Heart left ventricle (tissue), 16 donors: Measurements from ENCODE around the gene ALDH9A1. TPM values are rescaled to one million over a fixed set of nuclear protein-coding genes. Genes with fewer than 3 reads are reported as not detected.

ENCODE experiments used
- ATAC-seq, 4 donors: fragments of 200-7000 bp; cut with Tn5 transposase; one replicate each; pipeline ENCODE4 v1.9.1; 2020 to 2022; ENCODE audit warnings: moderate library complexity in 4 of 4, mild to moderate bottlenecking in 3 of 4, moderate number of reproducible peaks in 1 of 4
- DNase-seq, 5 donors: peaks; one replicate each; pipeline ENCODE4 v3.0.0-alpha.2; 2020
- H3K27ac ChIP-seq, 12 donors: fragments of 200-600 bp; sonication (generic) in 4 of 12; one replicate each; pipeline versions ENCODE4 v1.5.0 to v1.8.0; 2016 to 2022; ENCODE audit warnings: mild to moderate bottlenecking in 2 of 12
- H3K27me3 ChIP-seq, 9 donors: fragments of 200-600 bp; sonication (generic) in 2 of 9; one replicate each; pipeline versions ENCODE4 v1.5.1 to v1.8.0; 2016 to 2022; ENCODE audit warnings: mild to moderate bottlenecking in 3 of 9
- H3K36me3 ChIP-seq, 9 donors: fragments of 200-600 bp; sonication (generic) in 2 of 9; one replicate each; pipeline versions ENCODE4 v1.5.0 to v1.8.0; 2018 to 2022; ENCODE audit warnings: mild to moderate bottlenecking in 2 of 9
- H3K4me1 ChIP-seq, 12 donors: fragments of 200-600 bp; sonication (generic) in 4 of 12; one replicate each; pipeline versions ENCODE4 v1.5.0 to v1.8.0; 2016 to 2022; ENCODE audit warnings: mild to moderate bottlenecking in 3 of 12
- H3K4me3 ChIP-seq, 12 donors: fragments of 200-600 bp; sonication (generic) in 4 of 12; one replicate each; pipeline versions ENCODE4 v1.5.0 to v1.8.0; 2017 to 2022; ENCODE audit warnings: mild to moderate bottlenecking in 9 of 12, moderate library complexity in 4 of 12
- H3K9me3 ChIP-seq, 12 donors: fragments of 200-600 bp; sonication (generic) in 4 of 12; one replicate each; pipeline versions ENCODE4 v1.5.0 to v1.8.0; 2016 to 2022; ENCODE audit warnings: mild to moderate bottlenecking in 1 of 12
- POLR2A ChIP-seq, 2 donors: fragments of 450-650 bp; IDR thresholded peaks; one replicate each; pipeline ENCODE4 v1.6.1; 2017; ENCODE audit warnings: antibody characterized with exemption in 2 of 2, mild to moderate bottlenecking in 2 of 2, moderate library complexity in 2 of 2
- WGBS, 4 donors: extraction: QIAGEN DNeasy Blood & Tissue Kit in 2 of 4; methylation state at CpG; one replicate each; pipeline versions ENCODE4 v1.1.5 to v1.1.7; 2013 to 2018; 5-methylcytosine and 5-hydroxymethylcytosine counted together
- intact Hi-C, 10 donors: fragments of 100-400 bp; cut with DNase I; formaldehyde crosslinking; loops; one replicate each; pipeline versions ENCODE4 v1.11.1 to v1.14.2; 2022
- polyA plus RNA-seq, 2 donors: library from polyadenylated mRNA; stranded (reverse); fragments of 200-250 nt; gene quantifications; one replicate each; pipeline ENCODE4 v1.2.3, GENCODE V29; 2013
- total RNA-seq, 9 donors: library from RNA; depleted of rRNA in 2 of 9; stranded (reverse); fragments of >200 nt in 2 of 9; fragmentation: NEBNext Ultra II Directional in 3 of 9; extraction: Animal tissue kit (Norgen Biotek cat#: 25700) in 3 of 9; gene quantifications; one replicate each; pipeline versions ENCODE4 v1.1.0 to v1.2.4, GENCODE V29; 2016 to 2023
- TF ChIP-seq, protein P1 (sequence below), 12 donors: fragments of 200-600 bp; sonication (generic) in 4 of 12; IDR thresholded peaks; one replicate each; pipeline versions ENCODE4 v1.5.0 to v1.8.0; 2018 to 2022; ENCODE audit warnings: antibody characterized with exemption in 12 of 12, mild to moderate bottlenecking in 5 of 12
- donor health status: ischemic (EF 13 %, LVEDD 7.1; RV severe dilation, severe dysfunction).
- donor health status: healthy with polysubstance abuse.
- donor health status: DM: no; HTN: yes; CAD: no.
- donor health status: DM: no; HTN: no; CAD: no.
- donor health status: ischemic (EF 25% LVEDD 6.9; RV normal size, moderate dysfunction).
- donor health status: ischemic (EF 25% LVEDD 5.7; RV mildly dilated, moderate dysfunction).
- donor health status: healthy.
- donor health status: DM: yes; HTN: yes; CAD: no.
- donor health status: ischemic (EF 35%, LVEDD 5.7; RV mildly dilated, moderate dysfunction).
- donor health status: nonischemic (EF 11% LVEDD 7.7; RV severe dilation, severe dysfunction).
- donor health status: DM: yes; HTN: yes; CAD: no.
- donor health status: PGD.
- donor health status: ischemic (EF 29% LVEDD 5.4; RV normal size, mild dysfunction).
- donor health status: nonischemic (EF 23%, LVEDD 6.1; RV moderate dilation, normal function).

The ALDH9A1 gene
- total and polyA plus RNA-seq, 11 donors, result 21.6 to 77.0 (median 65.7) TPM

DNA sequence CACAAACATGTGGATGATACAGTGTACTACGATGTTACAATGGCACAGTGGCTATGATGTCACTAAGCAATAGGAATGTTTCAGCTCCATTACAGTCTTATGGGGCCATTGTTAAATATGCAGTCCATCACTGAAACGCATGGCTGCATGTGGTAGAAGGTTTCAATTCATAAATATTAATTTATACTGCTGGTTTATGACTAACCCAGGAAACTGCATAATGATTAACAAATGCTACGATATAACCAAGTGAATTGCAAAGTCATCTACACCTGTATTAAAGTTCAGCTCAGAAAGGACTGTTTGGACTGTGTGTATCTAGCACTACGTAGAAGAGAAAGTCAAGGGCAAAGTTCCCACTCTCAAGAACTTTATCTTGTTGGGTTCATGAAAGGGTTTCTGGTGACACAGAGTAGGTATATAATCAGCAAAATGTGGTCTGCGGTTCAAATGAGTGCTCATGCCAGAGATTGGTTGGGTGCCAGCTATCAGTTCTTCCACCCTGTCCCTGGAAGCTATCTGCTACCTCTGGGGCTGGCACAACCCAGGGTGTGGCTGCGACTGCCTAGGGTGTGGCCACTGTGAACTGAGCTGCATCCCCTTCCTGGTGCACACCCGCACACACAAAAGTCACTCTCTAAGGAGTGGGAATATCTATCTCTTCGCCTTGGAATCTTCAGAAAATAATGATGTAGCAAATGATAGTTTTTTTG lies 52.6 kb downstream of the ALDH9A1 start:
- WGBS, 4 donors, result 42 to 49% (median 48%) methylated on average over 8 of the region's 8 CpGs
- TF ChIP-seq, protein P1, sequence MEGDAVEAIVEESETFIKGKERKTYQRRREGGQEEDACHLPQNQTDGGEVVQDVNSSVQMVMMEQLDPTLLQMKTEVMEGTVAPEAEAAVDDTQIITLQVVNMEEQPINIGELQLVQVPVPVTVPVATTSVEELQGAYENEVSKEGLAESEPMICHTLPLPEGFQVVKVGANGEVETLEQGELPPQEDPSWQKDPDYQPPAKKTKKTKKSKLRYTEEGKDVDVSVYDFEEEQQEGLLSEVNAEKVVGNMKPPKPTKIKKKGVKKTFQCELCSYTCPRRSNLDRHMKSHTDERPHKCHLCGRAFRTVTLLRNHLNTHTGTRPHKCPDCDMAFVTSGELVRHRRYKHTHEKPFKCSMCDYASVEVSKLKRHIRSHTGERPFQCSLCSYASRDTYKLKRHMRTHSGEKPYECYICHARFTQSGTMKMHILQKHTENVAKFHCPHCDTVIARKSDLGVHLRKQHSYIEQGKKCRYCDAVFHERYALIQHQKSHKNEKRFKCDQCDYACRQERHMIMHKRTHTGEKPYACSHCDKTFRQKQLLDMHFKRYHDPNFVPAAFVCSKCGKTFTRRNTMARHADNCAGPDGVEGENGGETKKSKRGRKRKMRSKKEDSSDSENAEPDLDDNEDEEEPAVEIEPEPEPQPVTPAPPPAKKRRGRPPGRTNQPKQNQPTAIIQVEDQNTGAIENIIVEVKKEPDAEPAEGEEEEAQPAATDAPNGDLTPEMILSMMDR (IDR thresholded peaks at IDR 0.05), result no peak
- TF ChIP-seq POLR2A (IDR thresholded peaks at IDR 0.05), result no peak
- H3K4me1 ChIP-seq, result peaks cover 9 to 82% (median 57%) of the 10 kb centered on the region in 12 donors
- peaks cover 0 to 37% (median 14%) of the 10 kb centered on the region in 9 donors for H3K36me3 ChIP-seq
- peak; percentile 55 to 72 (median 68) for ATAC-seq
- H3K4me3 ChIP-seq, result no peak overlapping the region
- H3K9me3 ChIP-seq, result no peaks in the 10 kb centered on the region
- H3K27me3 ChIP-seq, result no peaks in the 10 kb centered on the region
- DNase-seq, result peak in 4 of 5 donors; percentile 32 to 59 (median 43)
- H3K27ac ChIP-seq, result peak overlapping the region in 3 of 12 donors; percentile 8 to 39 (median 23)
- intact Hi-C loops, result no loop called here

DNA sequence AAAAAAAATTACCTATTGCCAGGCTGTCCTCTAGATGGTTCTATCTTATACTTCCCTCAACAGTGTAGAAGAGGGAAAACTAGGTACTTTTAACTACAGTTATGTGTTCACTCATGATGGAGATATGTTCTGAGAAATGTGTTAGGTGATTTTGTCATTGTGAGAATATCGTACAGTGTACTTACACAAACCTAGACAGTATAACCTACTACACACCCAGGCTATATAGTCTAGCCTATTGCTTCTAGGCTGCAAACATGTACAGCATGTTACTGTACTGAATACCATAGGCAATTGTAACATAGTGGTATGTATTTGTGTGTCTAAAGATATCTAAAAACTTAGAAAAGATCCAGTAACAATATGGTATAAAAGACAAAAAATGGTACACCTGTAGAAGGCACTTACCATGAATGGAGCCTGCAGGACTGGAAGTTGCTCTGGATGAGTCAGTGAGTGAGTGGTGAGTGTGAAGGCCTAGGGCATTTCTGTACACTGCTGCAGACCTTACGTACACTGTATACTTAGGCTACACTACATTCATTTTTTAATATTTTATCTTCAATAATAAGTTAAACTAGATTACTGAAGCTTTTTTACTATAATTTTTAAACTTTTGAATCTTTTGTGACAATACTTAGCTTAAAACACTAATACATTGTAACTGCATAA lies 54.2 kb downstream of the ALDH9A1 start:
- Histone ChIP-seq H3K27ac (no peak overlapping the region), H3K4me1 (peaks cover 9 to 86% (median 62%) of the 10 kb centered on the region in 12 donors), H3K27me3 (no peaks in the 10 kb centered on the region), H3K4me3 (no peak overlapping the region), H3K36me3 (peaks cover 0 to 37% (median 13%) of the 10 kb centered on the region in 9 donors), H3K9me3 (no peaks in the 10 kb centered on the region)
- DNase-seq, result no peak
- intact Hi-C loops, result no loop called here
- TF ChIP-seq, protein P1 (IDR thresholded peaks at IDR 0.05), result no peak
- no peak for TF ChIP-seq POLR2A (IDR thresholded peaks at IDR 0.05)
- WGBS, 4 donors, result 43 to 67% (median 56%) methylated on average over 2 of the region's 2 CpGs
- ATAC-seq, result no peak

DNA sequence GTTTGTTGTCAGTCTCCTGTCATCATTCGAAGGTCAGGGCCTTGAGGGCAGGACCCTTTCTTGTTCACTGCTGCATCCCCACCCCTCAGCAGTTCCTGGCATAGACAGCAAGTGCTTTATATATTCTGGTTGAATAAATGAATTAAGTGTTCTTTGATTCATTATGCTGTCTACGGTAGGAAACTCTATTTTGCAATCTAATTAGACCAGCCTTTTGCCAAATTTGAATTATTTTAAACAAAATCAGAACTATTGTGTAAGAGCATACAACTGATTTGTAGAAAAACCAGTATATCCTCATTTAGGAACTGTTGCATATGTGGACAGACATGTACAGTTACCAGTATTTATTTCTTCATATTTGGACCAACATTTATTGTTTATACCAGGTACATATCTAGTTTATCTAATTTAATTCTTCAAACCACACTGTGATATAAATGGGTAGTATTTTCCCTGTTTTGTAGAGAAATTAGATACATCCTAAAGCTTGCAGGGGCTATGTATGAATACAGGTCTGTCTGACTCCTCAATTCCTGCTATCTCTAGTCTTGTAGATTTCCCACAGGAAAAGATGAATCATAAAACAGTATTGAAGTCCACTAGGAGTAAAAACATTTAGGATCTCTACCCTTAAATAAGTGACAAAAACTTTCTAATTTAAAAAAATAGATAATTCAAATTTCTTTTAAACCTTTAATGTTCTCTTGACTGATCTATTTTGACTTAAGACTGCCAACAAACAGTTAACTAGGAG lies 57.0 kb downstream of the ALDH9A1 start:
- TF ChIP-seq POLR2A (IDR thresholded peaks at IDR 0.05), result no peak
- TF ChIP-seq, protein P1 (IDR thresholded peaks at IDR 0.05), result no peak
- no peak overlapping the region for H3K27ac ChIP-seq
- no peak for ATAC-seq
- no peak for DNase-seq
- no peaks in the 10 kb centered on the region for H3K27me3 ChIP-seq
- 31 to 42% (median 38%) methylated on average over 2 of the region's 2 CpGs for WGBS, 4 donors
- no peak overlapping the region for H3K4me3 ChIP-seq
- no peaks in the 10 kb centered on the region for H3K9me3 ChIP-seq
- H3K4me1 ChIP-seq, result peaks cover 13 to 86% (median 65%) of the 10 kb centered on the region in 12 donors
- intact Hi-C loops, result no loop called here
- peaks cover 0 to 48% (median 23%) of the 10 kb centered on the region in 9 donors for H3K36me3 ChIP-seq
